H9 (cell line): ENCODE measurements around the gene CBLN3. TPM values are rescaled to one million over a fixed set of nuclear protein-coding genes. Genes with fewer than 3 reads are reported as not detected.

ENCODE experiments used
- DNase-seq: peaks from one replicate; pipeline ENCODE4 v3.0.0-alpha.2; 2017
- H2AFZ ChIP-seq: one replicate; pipeline ENCODE4 v1.6.1; 2013; ENCODE audit warnings: mild to moderate bottlenecking, low read length, control low read depth, moderate library complexity
- H2AK5ac ChIP-seq: 2 replicates; pipeline ENCODE4 v1.6.1; 2013; ENCODE audit warnings: low read length, control low read depth, mixed read lengths; ENCODE audit not compliant: insufficient read length
- H2BK120ac ChIP-seq: one replicate; pipeline ENCODE4 v1.6.1; 2013; ENCODE audit warnings: low read depth, mild to moderate bottlenecking, low read length, control low read depth, inconsistent platforms; ENCODE audit not compliant: poor library complexity, severe bottlenecking
- H2BK12ac ChIP-seq: 2 replicates; pipeline ENCODE4 v1.6.1; 2013; ENCODE audit warnings: low read length, control low read depth, mixed read lengths, low read depth; ENCODE audit not compliant: insufficient read length
- H2BK15ac ChIP-seq: 2 replicates; pipeline ENCODE4 v1.6.1; 2013; ENCODE audit warnings: low read depth, low read length, control low read depth
- H2BK20ac ChIP-seq: one replicate; pipeline ENCODE4 v1.6.1; 2013; ENCODE audit warnings: low read depth, mild to moderate bottlenecking, low read length, control low read depth, inconsistent platforms; ENCODE audit not compliant: poor library complexity, severe bottlenecking
- H2BK5ac ChIP-seq: 2 replicates; pipeline ENCODE4 v1.6.1; 2013; ENCODE audit warnings: low read length, control low read depth, mixed read lengths; ENCODE audit not compliant: insufficient read length
- H3K14ac ChIP-seq: 2 replicates; pipeline ENCODE4 v1.6.1; 2013; ENCODE audit warnings: low read length, control low read depth; ENCODE audit not compliant: insufficient read depth
- H3K18ac ChIP-seq: 2 replicates; pipeline ENCODE4 v1.6.1; 2013; ENCODE audit warnings: low read depth, mild to moderate bottlenecking, mixed read lengths, low read length, control low read depth; ENCODE audit not compliant: insufficient read length
- H3K23ac ChIP-seq: 2 replicates; pipeline ENCODE4 v1.6.1; 2013; ENCODE audit warnings: low read length, control low read depth, mixed read lengths, low read depth; ENCODE audit not compliant: insufficient read length
- H3K23me2 ChIP-seq: 2 replicates; pipeline ENCODE4 v1.6.1; 2013; ENCODE audit warnings: low read depth, mild to moderate bottlenecking, mixed read lengths, low read length, control low read depth; ENCODE audit not compliant: insufficient read length, poor library complexity, severe bottlenecking
- H3K27ac ChIP-seq: 2 replicates; pipeline ENCODE4 v1.5.1; 2013; ENCODE audit warnings: low read length, control low read depth, mixed read lengths, low read depth; ENCODE audit not compliant: insufficient read length
- H3K27me3 ChIP-seq: 2 replicates; pipeline ENCODE4 v1.6.1; 2013; ENCODE audit warnings: low read length, control low read depth, inconsistent platforms; ENCODE audit not compliant: insufficient read depth
- H3K4ac ChIP-seq: 2 replicates; pipeline ENCODE4 v1.6.1; 2013; ENCODE audit warnings: low read depth, mild to moderate bottlenecking, control low read depth, inconsistent platforms, low read length, moderate library complexity
- H3K4me1 ChIP-seq: 2 replicates; pipeline ENCODE4 v1.6.1; 2013; ENCODE audit warnings: low read length, control low read depth, inconsistent platforms; ENCODE audit not compliant: insufficient read depth
- H3K4me2 ChIP-seq: 2 replicates; pipeline ENCODE4 v1.6.1; 2013; ENCODE audit warnings: low read length, control low read depth, mixed read lengths; ENCODE audit not compliant: insufficient read length, insufficient read depth
- H3K56ac ChIP-seq: 2 replicates; pipeline ENCODE4 v1.6.1; 2013; ENCODE audit warnings: low read depth, mild to moderate bottlenecking, mixed read lengths, low read length, control low read depth; ENCODE audit not compliant: insufficient read length
- H3K79me1 ChIP-seq: 2 replicates; pipeline ENCODE4 v1.6.1; 2013; ENCODE audit warnings: low read depth, mild to moderate bottlenecking, moderate library complexity, low read length, control low read depth, inconsistent platforms; ENCODE audit not compliant: insufficient read depth, poor library complexity, severe bottlenecking
- H3K79me2 ChIP-seq: 2 replicates; pipeline ENCODE4 v1.6.1; 2013; ENCODE audit warnings: low read length, control low read depth, inconsistent platforms; ENCODE audit not compliant: insufficient read depth
- H3K9ac ChIP-seq: 2 replicates; pipeline ENCODE4 v1.6.1; 2013; ENCODE audit warnings: low read length, control low read depth, mixed read lengths; ENCODE audit not compliant: insufficient read length; ENCODE audit errors: extremely low read depth
- H3K9me3 ChIP-seq: one replicate; pipeline ENCODE4 v1.6.1; 2013; ENCODE audit warnings: low read depth, low read length, inconsistent platforms; ENCODE audit not compliant: control insufficient read depth
- H3T11ph ChIP-seq: one replicate; pipeline ENCODE4 v1.6.1; 2013; ENCODE audit warnings: mild to moderate bottlenecking, low read length, control low read depth, inconsistent platforms
- H4K20me1 ChIP-seq: one replicate; pipeline ENCODE4 v1.6.1; 2013; ENCODE audit not compliant: control insufficient read depth, insufficient read length, insufficient read depth
- H4K5ac ChIP-seq: 2 replicates; pipeline ENCODE4 v1.6.1; 2013; ENCODE audit warnings: low read depth, mild to moderate bottlenecking, mixed read lengths, low read length, control low read depth; ENCODE audit not compliant: insufficient read length
- H4K8ac ChIP-seq: replicated peaks from 2 replicates; pipeline ENCODE4 v1.6.1; 2013; ENCODE audit warnings: low read length, control low read depth, mixed read lengths, low read depth; ENCODE audit not compliant: insufficient read length
- H4K91ac ChIP-seq: 2 replicates; pipeline ENCODE4 v1.6.1; 2013; ENCODE audit warnings: low read depth, mild to moderate bottlenecking, moderate library complexity, mixed read lengths, low read length, control low read depth; ENCODE audit not compliant: insufficient read length
- H3K27ac Mint-ChIP-seq, 3 experiments: 2 replicates in 2 of 3; 3 replicates in 1 of 3; pipeline ENCODE4 v1.8.0; 2020 to 2021; ENCODE audit warnings: mixed read lengths in 3 of 3, mild to moderate bottlenecking in 1 of 3, moderate library complexity in 1 of 3
- H3K27me3 Mint-ChIP-seq: 2 replicates; pipeline ENCODE4 v1.8.0; 2021; ENCODE audit warnings: low read depth, mild to moderate bottlenecking, moderate library complexity, mixed read lengths
- H3K36me3 Mint-ChIP-seq, 3 experiments: 2 replicates in 2 of 3; 3 replicates in 1 of 3; pipeline ENCODE4 v1.8.0; 2020 to 2021; ENCODE audit warnings: low read depth in 3 of 3, mixed read lengths in 3 of 3; ENCODE audit not compliant: insufficient read depth in 1 of 3
- H3K4me1 Mint-ChIP-seq, 2 experiments: 2 replicates each; pipeline ENCODE4 v1.8.0; 2020; ENCODE audit warnings: mixed read lengths in 2 of 2
- H3K4me3 Mint-ChIP-seq, 2 experiments: 2 replicates in 1 of 2; 3 replicates in 1 of 2; pipeline ENCODE4 v1.8.0; 2020 to 2021; ENCODE audit warnings: mild to moderate bottlenecking in 2 of 2, mixed read lengths in 2 of 2, moderate library complexity in 1 of 2
- H3K9me3 Mint-ChIP-seq, 2 experiments: 2 replicates in 1 of 2; 3 replicates in 1 of 2; pipeline ENCODE4 v1.8.0; 2020; ENCODE audit warnings: mild to moderate bottlenecking in 2 of 2, mixed read lengths in 2 of 2, moderate library complexity in 1 of 2
- CTCF ChIP-seq: fragments of 200-600 bp; sonication (generic); conservative IDR thresholded peaks from 3 replicates; pipeline ENCODE4 v1.8.0; 2021; ENCODE audit warnings: antibody characterized with exemption, mild to moderate bottlenecking
- WGBS: extraction: QIAGEN DNeasy Blood & Tissue Kit; methylation state at CpG from one replicate; pipeline ENCODE4 v1.1.7; 2013; ENCODE audit warnings: missing lambda C conversion rate, low lambda C conversion rate, mixed read lengths; ENCODE audit not compliant: insufficient read length; ENCODE audit errors: extremely low coverage; 5-methylcytosine and 5-hydroxymethylcytosine counted together
- long read RNA-seq: library from polyadenylated mRNA; unstranded; transcript quantifications from one replicate; pipeline ENCODE4 v2.0.0, GENCODE V29; 2020
- total RNA-seq: library from RNA; stranded (reverse); gene quantifications from 2 replicates; pipeline ENCODE4 v1.2.1, GENCODE V29; 2021

Gene CBLN3
- total RNA-seq: 0.39 and 0.44 TPM in 2 replicates
- long read RNA-seq: 0 reads

- no peak within 1 kb of the TSS for H2BK20ac ChIP-seq
- H3K18ac ChIP-seq: no peak within 1 kb of the TSS
- Mint-ChIP-seq H3K4me1 (peaks cover 29 to 30% of the 10 kb centered on the region in 2 experiments), H3K9me3 (no peaks in the 10 kb centered on the region), H3K4me3 (peak within 1 kb of the TSS; percentile 75 to 85), H3K27ac (peak within 1 kb of the TSS; percentile 48 to 90 (median 89); a peak in 4 of 7 replicates), H3K27me3 (peaks cover 8% of the 10 kb centered on the region), H3K36me3 (peaks cover 0 to 21% (median 16%) of the 10 kb centered on the region in 3 experiments; a peak in 5 of 7 replicates)
- DNase-seq: peak; percentile 89
- H4K8ac ChIP-seq: no peak within 1 kb of the TSS
- no peak within 1 kb of the TSS for H3K56ac ChIP-seq
- no peak within 1 kb of the TSS for H4K91ac ChIP-seq
- no peaks in the 10 kb centered on the region for H3K27me3 ChIP-seq
- H4K5ac ChIP-seq: no peak within 1 kb of the TSS
- no peak within 1 kb of the TSS for H2BK5ac ChIP-seq
- H3K23me2 ChIP-seq: peaks cover 7% of the 10 kb centered on the region
- H4K20me1 ChIP-seq: peaks cover 2% of the 10 kb centered on the region
- H3K4me1 ChIP-seq: peaks cover 3% of the 10 kb centered on the region; the same call in 1 of the 2 replicates
- no peaks in the 10 kb centered on the region for H3K79me2 ChIP-seq
- no peak within 1 kb of the TSS for H3K4ac ChIP-seq
- H2BK12ac ChIP-seq: no peak within 1 kb of the TSS
- no peak within 1 kb of the TSS for H3T11ph ChIP-seq
- no peak within 1 kb of the TSS for H3K27ac ChIP-seq
- H3K79me1 ChIP-seq: no peaks in the 10 kb centered on the region
- H3K23ac ChIP-seq: no peak within 1 kb of the TSS
- H3K9ac ChIP-seq: no peak within 1 kb of the TSS
- no peaks in the 10 kb centered on the region for H3K9me3 ChIP-seq
- whole genome bisulfite sequencing: no CpG with 5 or more reads among the region's 57 CpGs
- H2AK5ac ChIP-seq: no peak within 1 kb of the TSS
- TF ChIP-seq CTCF: no peak
- H3K14ac ChIP-seq: peak within 1 kb of the TSS; percentile 27
- no peak within 1 kb of the TSS for H2BK120ac ChIP-seq
- H2BK15ac ChIP-seq: no peak within 1 kb of the TSS
- H3K4me2 ChIP-seq: peak within 1 kb of the TSS; percentile 98
- no peak within 1 kb of the TSS for H2AFZ ChIP-seq
Observed at GRCh38 chr14:24429395-24430142, at the start of gene CBLN3, which contains the start of gene KHNYN. Gene CBLN3 (minus strand): TSS chr14:24429668. CDS start chr14:24429054, 614 bp downstream. Gene KHNYN (plus strand): TSS chr14:24429954. CDS start chr14:24430731, 777 bp downstream.
